Measurements from ENCODE around the gene CHST14. TPM values are rescaled to one million over a fixed set of nuclear protein-coding genes. Genes with fewer than 3 reads are reported as not detected.

The CHST14 gene
- total RNA-seq, 1 experiment from 2014 or later, result 12.4 TPM

Other genes starting within 250 kb of the CHST14 start
- gene PAK6, start 231.9 kb upstream of the CHST14 start, total RNA-seq (2014; rRNA removed; shearing (Covaris generic)), result 1.6 TPM in 1 of 2 replicates, not detected in the other
- gene ANKRD63, start 187.9 kb upstream of the CHST14 start, total RNA-seq (2014; rRNA removed; shearing (Covaris generic)), result not detected in 2 replicates
- 0.74 and 0.75 TPM in 2 replicates for gene PLCB2, start 163.0 kb upstream of the CHST14 start, total RNA-seq (2014; rRNA removed; shearing (Covaris generic))
- 15.9 and 16.6 TPM in 2 replicates for gene INAFM2, start 147.3 kb upstream of the CHST14 start, total RNA-seq (2014; rRNA removed; shearing (Covaris generic))
- 8.9 and 9.4 TPM in 2 replicates for gene CCDC9B, start 130.0 kb upstream of the CHST14 start, total RNA-seq (2014; rRNA removed; shearing (Covaris generic))
- not detected in 2 replicates for gene PHGR1, start 120.0 kb upstream of the CHST14 start, total RNA-seq (2014; rRNA removed; shearing (Covaris generic))
- gene DISP2, start 112.8 kb upstream of the CHST14 start, total RNA-seq (2014; rRNA removed; shearing (Covaris generic)), result 0.12 and 1.0 TPM in 2 replicates
- 66.8 and 80.4 TPM in 2 replicates for gene KNSTRN, start 88.3 kb upstream of the CHST14 start, total RNA-seq (2014; rRNA removed; shearing (Covaris generic))
- gene IVD, start 65.2 kb upstream of the CHST14 start, total RNA-seq (2014; rRNA removed; shearing (Covaris generic)), result 19.0 and 27.2 TPM in 2 replicates
- 6.2 and 7.2 TPM in 2 replicates for gene BAHD1, start 30.0 kb upstream of the CHST14 start, total RNA-seq (2014; rRNA removed; shearing (Covaris generic))
- gene CCDC32, start 94.1 kb downstream of the CHST14 start, total RNA-seq (2014; rRNA removed; shearing (Covaris generic)), result 17.0 and 17.8 TPM in 2 replicates
- 13.3 and 13.5 TPM in 2 replicates for gene RPUSD2, start 98.3 kb downstream of the CHST14 start, total RNA-seq (2014; rRNA removed; shearing (Covaris generic))
- 24.8 and 25.2 TPM in 2 replicates for gene KNL1, start 123.3 kb downstream of the CHST14 start, total RNA-seq (2014; rRNA removed; shearing (Covaris generic))
- gene RAD51, start 224.2 kb downstream of the CHST14 start, total RNA-seq (2014; rRNA removed; shearing (Covaris generic)), result 4.3 and 7.1 TPM in 2 replicates